Esophagus muscularis mucosa (tissue), 4 donors: ENCODE data around the gene ADAM33. TPM values are rescaled to one million over a fixed set of nuclear protein-coding genes. Genes with fewer than 3 reads are reported as not detected.

ENCODE experiments used
- DNase-seq: peaks from one replicate; pipeline ENCODE4 v3.0.0-alpha.2; 2017; ENCODE audit errors: extremely low spot score
- H3K27ac ChIP-seq, 4 donors: fragments of 200-600 bp; sonication (generic); replicated peaks in 1 of 4; 1 replicate in 3 of 4; 2 replicates in 1 of 4; pipeline ENCODE4 v1.5.1; 2016 to 2019; ENCODE audit warnings: mild to moderate bottlenecking in 1 of 4
- H3K27me3 ChIP-seq, 4 donors: fragments of 200-600 bp; sonication (generic); one replicate each; pipeline versions ENCODE4 v1.5.1 to v1.6.0; 2016 to 2019
- H3K36me3 ChIP-seq, 4 donors: fragments of 200-600 bp; sonication (generic); one replicate each; pipeline ENCODE4 v1.5.1; 2016 to 2019
- H3K4me1 ChIP-seq, 4 donors: fragments of 200-600 bp; sonication (generic); one replicate each; pipeline ENCODE4 v1.5.1; 2016 to 2019
- H3K4me3 ChIP-seq, 4 donors: fragments of 200-600 bp; sonication (generic); 1 replicate in 2 of 4; 2 replicates in 2 of 4; pipeline ENCODE4 v1.5.1; 2016 to 2019; ENCODE audit warnings: mild to moderate bottlenecking in 4 of 4, moderate library complexity in 1 of 4
- H3K9me3 ChIP-seq, 4 donors: fragments of 200-600 bp; sonication (generic); 1 replicate in 3 of 4; 2 replicates in 1 of 4; pipeline ENCODE4 v1.5.1; 2016 to 2019
- EP300 ChIP-seq: sonication (generic); formaldehyde crosslinking; IDR thresholded peaks from one replicate; pipeline ENCODE4 v1.6.1; 2017; ENCODE audit warnings: antibody characterized with exemption
- POLR2A ChIP-seq: fragments of 450-650 bp; IDR thresholded peaks from one replicate; pipeline ENCODE4 v1.6.1; 2017; ENCODE audit warnings: antibody characterized with exemption, moderate library complexity, mild to moderate bottlenecking, low read depth
- POLR2AphosphoS5 ChIP-seq, 2 donors: sonication (generic); formaldehyde crosslinking; IDR thresholded peaks; one replicate each; pipeline ENCODE4 v1.6.1; 2017; ENCODE audit warnings: antibody characterized with exemption in 2 of 2
- whole genome bisulfite sequencing: methylation state at CpG from one replicate; pipeline ENCODE4 v1.1.5; 2018; 5-methylcytosine and 5-hydroxymethylcytosine counted together
- intact Hi-C: fragments of 100-400 bp; cut with DNase I; formaldehyde crosslinking; loops from one replicate; pipeline ENCODE4 v1.15.1; 2023
- total RNA-seq, 4 donors: library from RNA; depleted of rRNA; stranded (reverse); fragments of >200 nt; gene quantifications; one replicate each; pipeline versions ENCODE4 v1.1.0 to v1.2.1, GENCODE V29; 2016
- TF ChIP-seq, protein P1 (sequence below), 3 experiments: fragments of 200-600 bp in 2 of 3; fragments of 450-650 bp in 1 of 3; sonication (generic) in 2 of 3; IDR thresholded peaks; one replicate each; pipeline ENCODE4 v1.5.1; 2017 to 2019; ENCODE audit warnings: antibody characterized with exemption in 3 of 3, mild to moderate bottlenecking in 2 of 3, moderate library complexity in 1 of 3

Gene ADAM33
- total RNA-seq, 4 donors from 2014 or later, result 45.4 to 144 (median 64.4) TPM

DNA sequence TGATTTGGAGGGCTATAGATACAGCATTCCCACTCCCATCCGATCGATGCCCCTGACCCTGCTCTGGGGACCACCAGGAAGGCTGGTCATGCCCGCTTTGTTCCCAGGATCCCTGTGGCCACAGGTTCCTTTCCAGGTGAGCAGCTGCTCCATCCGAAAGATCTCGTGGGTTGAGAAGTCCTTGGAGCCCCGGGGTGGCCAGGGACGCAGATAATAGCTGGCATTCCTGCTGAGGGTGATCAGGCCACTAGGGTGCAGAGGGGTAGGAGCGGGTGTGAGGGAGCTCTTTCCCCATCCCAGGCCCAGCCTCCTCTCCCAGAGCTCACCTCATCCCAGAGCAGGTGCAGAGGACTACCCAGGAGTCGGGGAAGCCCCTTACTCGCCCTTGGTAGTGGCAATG, 7.4 kb downstream of the ADAM33 start:
- H3K4me3 ChIP-seq, result no peak overlapping the region
- H3K4me1 ChIP-seq, result peaks cover 23 to 53% (median 38%) of the 10 kb centered on the region in 4 donors
- intact Hi-C loops, result no loop called here
- no peak for DNase-seq
- H3K27ac ChIP-seq, result no peak overlapping the region
- peaks cover 0 to 25% (median 0%) of the 10 kb centered on the region in 4 donors for H3K27me3 ChIP-seq
- H3K36me3 ChIP-seq, result peaks cover 0 to 63% (median 33%) of the 10 kb centered on the region in 4 donors
- 86% methylated on average over 10 of the region's 10 CpGs for WGBS
- no peaks in the 10 kb centered on the region for H3K9me3 ChIP-seq
- TF ChIP-seq EP300, result no peak
- TF ChIP-seq, protein P1, sequence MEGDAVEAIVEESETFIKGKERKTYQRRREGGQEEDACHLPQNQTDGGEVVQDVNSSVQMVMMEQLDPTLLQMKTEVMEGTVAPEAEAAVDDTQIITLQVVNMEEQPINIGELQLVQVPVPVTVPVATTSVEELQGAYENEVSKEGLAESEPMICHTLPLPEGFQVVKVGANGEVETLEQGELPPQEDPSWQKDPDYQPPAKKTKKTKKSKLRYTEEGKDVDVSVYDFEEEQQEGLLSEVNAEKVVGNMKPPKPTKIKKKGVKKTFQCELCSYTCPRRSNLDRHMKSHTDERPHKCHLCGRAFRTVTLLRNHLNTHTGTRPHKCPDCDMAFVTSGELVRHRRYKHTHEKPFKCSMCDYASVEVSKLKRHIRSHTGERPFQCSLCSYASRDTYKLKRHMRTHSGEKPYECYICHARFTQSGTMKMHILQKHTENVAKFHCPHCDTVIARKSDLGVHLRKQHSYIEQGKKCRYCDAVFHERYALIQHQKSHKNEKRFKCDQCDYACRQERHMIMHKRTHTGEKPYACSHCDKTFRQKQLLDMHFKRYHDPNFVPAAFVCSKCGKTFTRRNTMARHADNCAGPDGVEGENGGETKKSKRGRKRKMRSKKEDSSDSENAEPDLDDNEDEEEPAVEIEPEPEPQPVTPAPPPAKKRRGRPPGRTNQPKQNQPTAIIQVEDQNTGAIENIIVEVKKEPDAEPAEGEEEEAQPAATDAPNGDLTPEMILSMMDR (IDR thresholded peaks at IDR 0.05), result no peak
- TF ChIP-seq POLR2A, result no peak
- TF ChIP-seq POLR2AphosphoS5 (IDR thresholded peaks at IDR 0.05), result no peak

GRCh38 chr20:3673221-3674070, 8.4 kb downstream of the ADAM33 start:
- intact Hi-C loops, result no loop called here
- peaks cover 0 to 25% (median 0%) of the 10 kb centered on the region in 4 donors for H3K27me3 ChIP-seq
- 81% methylated on average over 18 of the region's 90 CpGs for WGBS
- peaks cover 21 to 43% (median 28%) of the 10 kb centered on the region in 4 donors for H3K4me1 ChIP-seq
- no peaks in the 10 kb centered on the region for H3K9me3 ChIP-seq
- H3K4me3 ChIP-seq, result no peak overlapping the region
- DNase-seq, result no peak
- H3K36me3 ChIP-seq, result peaks cover 0 to 73% (median 37%) of the 10 kb centered on the region in 4 donors
- H3K27ac ChIP-seq, result no peak overlapping the region
- no peak for TF ChIP-seq POLR2AphosphoS5 (IDR thresholded peaks at IDR 0.05)
- TF ChIP-seq, protein P1 (IDR thresholded peaks at IDR 0.05), result no peak
- no peak for TF ChIP-seq EP300
- no peak for TF ChIP-seq POLR2A

DNA sequence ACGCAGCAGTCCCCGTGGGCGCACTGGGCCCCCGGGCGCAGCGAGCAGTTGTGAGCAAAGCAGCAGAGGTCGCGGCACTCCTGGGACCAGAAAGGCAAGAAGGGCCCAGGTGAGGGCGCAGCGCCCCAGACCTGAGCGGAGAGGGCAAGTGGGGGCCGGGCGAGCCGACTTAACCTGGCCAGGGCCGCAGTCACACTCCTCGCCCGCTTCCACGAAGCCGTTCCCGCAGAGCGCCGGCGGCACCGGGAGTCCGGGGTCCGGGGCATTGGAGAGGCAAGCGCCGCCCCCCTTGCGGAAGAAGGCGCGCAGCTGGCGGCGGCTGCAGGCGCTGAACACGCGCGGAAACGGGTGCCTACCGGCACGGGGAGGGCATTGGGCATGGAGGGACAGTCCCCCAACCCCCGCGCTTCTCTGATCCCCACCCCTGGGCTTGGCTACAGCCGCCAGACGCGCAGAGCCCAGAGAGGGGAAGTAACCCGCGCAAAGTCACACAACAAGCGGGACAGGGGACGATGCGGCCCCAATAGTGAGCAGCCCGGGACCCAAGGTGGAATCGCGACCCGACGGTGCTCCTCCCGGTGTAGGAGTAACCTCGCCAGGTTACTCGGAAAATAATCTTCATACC, 9.2 kb downstream of the ADAM33 start:
- no peak for TF ChIP-seq POLR2AphosphoS5 (IDR thresholded peaks at IDR 0.05)
- DNase-seq, result no peak
- 56% methylated on average over 21 of the region's 58 CpGs for WGBS
- intact Hi-C loops, result no loop called here
- Histone ChIP-seq H3K9me3 (no peaks in the 10 kb centered on the region), H3K27me3 (peaks cover 0 to 25% (median 0%) of the 10 kb centered on the region in 4 donors), H3K4me1 (peaks cover 13 to 36% (median 20%) of the 10 kb centered on the region in 4 donors), H3K4me3 (no peak overlapping the region), H3K36me3 (peaks cover 0 to 80% (median 40%) of the 10 kb centered on the region in 4 donors), H3K27ac (no peak overlapping the region)

DNA sequence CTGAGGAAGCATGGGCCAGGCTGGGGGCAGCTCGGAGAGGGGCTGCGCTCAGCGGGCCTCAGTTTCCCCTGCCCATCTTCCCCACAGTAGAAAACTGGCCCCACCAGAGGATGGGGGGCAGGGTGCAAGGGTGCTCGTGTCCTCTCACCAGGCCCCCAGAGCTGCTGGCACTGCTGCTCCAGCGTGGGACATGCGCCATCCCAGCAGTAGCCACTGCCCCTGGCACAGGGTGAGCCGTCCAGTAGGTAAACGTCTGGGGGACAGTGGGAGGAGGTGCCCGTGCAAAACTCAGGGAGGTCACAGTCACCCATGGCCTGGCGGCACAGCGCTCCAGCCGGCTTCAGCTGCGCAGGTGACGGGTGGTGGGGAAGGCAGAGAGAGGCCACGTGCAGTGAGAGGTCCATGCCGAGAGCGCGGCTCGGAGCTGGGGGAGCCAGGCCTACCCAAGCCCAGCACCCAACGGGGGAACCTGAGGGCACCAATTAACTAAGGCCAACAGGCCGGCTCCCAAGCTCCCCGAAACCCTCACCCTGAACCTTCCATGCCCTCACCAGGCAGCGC, 9.7 kb downstream of the ADAM33 start:
- Histone ChIP-seq H3K4me3 (no peak overlapping the region), H3K36me3 (peaks cover 0 to 80% (median 40%) of the 10 kb centered on the region in 4 donors), H3K27me3 (peaks cover 0 to 25% (median 0%) of the 10 kb centered on the region in 4 donors), H3K4me1 (peaks cover 7 to 30% (median 14%) of the 10 kb centered on the region in 4 donors), H3K9me3 (no peaks in the 10 kb centered on the region), H3K27ac (no peak overlapping the region)
- no peak for DNase-seq
- TF ChIP-seq, protein P1 (IDR thresholded peaks at IDR 0.05), result no peak
- TF ChIP-seq POLR2A, result no peak
- no peak for TF ChIP-seq POLR2AphosphoS5 (IDR thresholded peaks at IDR 0.05)
- no peak for TF ChIP-seq EP300
- intact Hi-C loops, result no loop called here
- WGBS, result 62% methylated on average over 9 of the region's 23 CpGs

DNA sequence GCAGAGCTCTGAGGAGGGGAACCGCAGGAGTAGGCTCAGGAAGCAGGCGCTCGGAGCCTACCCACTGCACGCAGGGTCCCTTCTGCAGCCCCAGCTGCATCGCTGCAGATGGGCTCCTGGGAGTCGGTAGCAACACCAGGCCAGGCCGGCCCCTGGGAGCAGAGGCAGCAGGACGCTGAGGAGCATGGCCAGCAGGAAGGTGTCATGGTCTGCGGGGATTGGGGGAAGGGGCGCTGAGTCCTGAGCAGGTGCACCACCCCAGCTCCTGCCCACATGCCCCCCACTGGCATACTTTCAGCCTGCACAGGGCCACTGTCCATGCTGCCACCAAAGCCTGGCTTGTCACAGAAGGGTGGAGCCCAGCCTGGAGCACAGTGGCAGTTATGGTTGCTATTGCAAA, 10.9 kb downstream of the ADAM33 start:
- WGBS, result 60% methylated on average over 1 of the region's 10 CpGs
- Histone ChIP-seq H3K4me1 (peaks cover 3 to 28% (median 10%) of the 10 kb centered on the region in 4 donors), H3K36me3 (peaks cover 0 to 77% (median 40%) of the 10 kb centered on the region in 4 donors), H3K27me3 (peaks cover 0 to 25% (median 0%) of the 10 kb centered on the region in 4 donors), H3K27ac (no peak overlapping the region), H3K9me3 (no peaks in the 10 kb centered on the region), H3K4me3 (no peak overlapping the region)
- DNase-seq, result no peak
- intact Hi-C loops, result no loop called here
- TF ChIP-seq, protein P1 (IDR thresholded peaks at IDR 0.05), result no peak
- TF ChIP-seq EP300 (no peak), POLR2A (no peak), POLR2AphosphoS5 (IDR thresholded peaks at IDR 0.05) (no peak)
